ENCODE measurements around the gene TPM2. TPM values are rescaled to one million over a fixed set of nuclear protein-coding genes. Genes with fewer than 3 reads are reported as not detected.

Gene TPM2
- 1 to 10 TPM; 3.3 to 4.6 TPM for total RNA-seq

- Mint-ChIP-seq H3K9me3 (no peaks in the 10 kb centered on the region), H3K4me3 (peak within 1 kb of the TSS; percentile 82), H3K27ac (peak within 1 kb of the TSS; percentile 74), H3K27me3 (no peaks in the 10 kb centered on the region), H3K36me3 (no peaks in the 10 kb centered on the region), H3K4me1 (peaks cover 16% of the 10 kb centered on the region)
- DNase-seq: no peak
Measured at GRCh38 chr9:35689542-35690293, at the start of gene TPM2. Gene TPM2, minus strand, starts transcription at chr9:35689925. Its CDS starts 108 bp downstream, at chr9:35689817.

GRCh38 chr9:35738924-35739323 lies 49.2 kb upstream of the TPM2 start:
- peaks cover 15% of the 10 kb centered on the region for H3K4me1 Mint-ChIP-seq
- H3K27ac Mint-ChIP-seq: no peak overlapping the region
- no peak for DNase-seq
- peaks cover 14% of the 10 kb centered on the region for H3K36me3 Mint-ChIP-seq
- H3K4me3 Mint-ChIP-seq: no peak overlapping the region
- H3K27me3 Mint-ChIP-seq: no peaks in the 10 kb centered on the region
- H3K9me3 Mint-ChIP-seq: no peaks in the 10 kb centered on the region

- Mint-ChIP-seq H3K4me3 (no peak overlapping the region), H3K27me3 (no peaks in the 10 kb centered on the region), H3K9me3 (no peaks in the 10 kb centered on the region), H3K4me1 (peaks cover 19% of the 10 kb centered on the region), H3K36me3 (peaks cover 12% of the 10 kb centered on the region), H3K27ac (no peak overlapping the region)
- no peak for DNase-seq
Measured at GRCh38 chr9:35738186-35738585, 48.5 kb upstream of the TPM2 start.

GRCh38 chr9:35737143-35737542 lies 47.4 kb upstream of the TPM2 start:
- no peaks in the 10 kb centered on the region for H3K27me3 Mint-ChIP-seq
- H3K4me3 Mint-ChIP-seq: no peak overlapping the region
- DNase-seq: no peak
- peaks cover 18% of the 10 kb centered on the region for H3K4me1 Mint-ChIP-seq
- H3K27ac Mint-ChIP-seq: no peak overlapping the region
- no peaks in the 10 kb centered on the region for H3K9me3 Mint-ChIP-seq
- peaks cover 12% of the 10 kb centered on the region for H3K36me3 Mint-ChIP-seq

GRCh38 chr9:35736201-35736633 lies 46.5 kb upstream of the TPM2 start:
- no peak overlapping the region for H3K4me3 Mint-ChIP-seq
- H3K36me3 Mint-ChIP-seq: peaks cover 12% of the 10 kb centered on the region
- no peak overlapping the region for H3K27ac Mint-ChIP-seq
- peak; percentile 64 for DNase-seq
- no peaks in the 10 kb centered on the region for H3K9me3 Mint-ChIP-seq
- H3K4me1 Mint-ChIP-seq: peaks cover 13% of the 10 kb centered on the region
- H3K27me3 Mint-ChIP-seq: no peaks in the 10 kb centered on the region

GRCh38 chr9:35734096-35734495 lies 44.4 kb upstream of the TPM2 start:
- H3K27ac Mint-ChIP-seq: no peak overlapping the region
- peaks cover 14% of the 10 kb centered on the region for H3K36me3 Mint-ChIP-seq
- H3K9me3 Mint-ChIP-seq: no peaks in the 10 kb centered on the region
- DNase-seq: no peak
- peaks cover 16% of the 10 kb centered on the region for H3K4me1 Mint-ChIP-seq
- no peaks in the 10 kb centered on the region for H3K27me3 Mint-ChIP-seq
- no peak overlapping the region for H3K4me3 Mint-ChIP-seq

GRCh38 chr9:35732800-35733541 lies 43.2 kb upstream of the TPM2 start:
- peaks cover 16% of the 10 kb centered on the region for H3K4me1 Mint-ChIP-seq
- H3K4me3 Mint-ChIP-seq: no peak overlapping the region
- no peaks in the 10 kb centered on the region for H3K27me3 Mint-ChIP-seq
- peak overlapping the region; percentile 89 for H3K27ac Mint-ChIP-seq
- H3K36me3 Mint-ChIP-seq: peaks cover 9% of the 10 kb centered on the region
- peak; percentile 41 for DNase-seq
- H3K9me3 Mint-ChIP-seq: no peaks in the 10 kb centered on the region

GRCh38 chr9:35732185-35732799 lies 42.6 kb upstream of the TPM2 start, which contains the start of the genes CREB3 and TLN1:
Gene CREB3, plus strand, starts transcription at chr9:35732666. Its CDS starts 107 bp downstream, at chr9:35732773.
Gene TLN1, minus strand, starts transcription at chr9:35732195. Its CDS starts 6,501 bp downstream, at chr9:35725694.
- H3K9me3 Mint-ChIP-seq: no peaks in the 10 kb centered on the region
- H3K27me3 Mint-ChIP-seq: no peaks in the 10 kb centered on the region
- peak within 1 kb of the TSS; percentile 89 for H3K27ac Mint-ChIP-seq
- H3K4me3 Mint-ChIP-seq: no peak within 1 kb of the TSS
- peaks cover 16% of the 10 kb centered on the region for H3K4me1 Mint-ChIP-seq
- H3K36me3 Mint-ChIP-seq: peaks cover 5% of the 10 kb centered on the region
- peak; percentile 97 for DNase-seq

GRCh38 chr9:35731415-35732184 lies 41.9 kb upstream of the TPM2 start:
- H3K4me3 Mint-ChIP-seq: no peak overlapping the region
- peak overlapping the region; percentile 89 for H3K27ac Mint-ChIP-seq
- peaks cover 22% of the 10 kb centered on the region for H3K4me1 Mint-ChIP-seq
- H3K27me3 Mint-ChIP-seq: no peaks in the 10 kb centered on the region
- DNase-seq: no peak
- H3K36me3 Mint-ChIP-seq: peaks cover 6% of the 10 kb centered on the region
- H3K9me3 Mint-ChIP-seq: no peaks in the 10 kb centered on the region

GRCh38 chr9:35730486-35730854 lies 40.7 kb upstream of the TPM2 start:
- DNase-seq: no peak
- Mint-ChIP-seq H3K4me3 (no peak overlapping the region), H3K9me3 (no peaks in the 10 kb centered on the region), H3K4me1 (peaks cover 24% of the 10 kb centered on the region), H3K36me3 (peaks cover 8% of the 10 kb centered on the region), H3K27ac (peak overlapping the region; percentile 7), H3K27me3 (no peaks in the 10 kb centered on the region)

GRCh38 chr9:35729700-35730485 lies 40.2 kb upstream of the TPM2 start:
- peak overlapping the region; percentile 7 for H3K27ac Mint-ChIP-seq
- H3K4me1 Mint-ChIP-seq: peaks cover 24% of the 10 kb centered on the region

GRCh38 chr9:35729101-35729500 lies 39.4 kb upstream of the TPM2 start:
- H3K27ac Mint-ChIP-seq: no peak overlapping the region
- H3K9me3 Mint-ChIP-seq: no peaks in the 10 kb centered on the region
- DNase-seq: no peak
- H3K36me3 Mint-ChIP-seq: peaks cover 17% of the 10 kb centered on the region
- no peaks in the 10 kb centered on the region for H3K27me3 Mint-ChIP-seq
- H3K4me1 Mint-ChIP-seq: peaks cover 21% of the 10 kb centered on the region
- no peak overlapping the region for H3K4me3 Mint-ChIP-seq

More at GRCh38 chr9:35729700-35730485, 40.2 kb upstream of the TPM2 start:
- peaks cover 9% of the 10 kb centered on the region for H3K36me3 Mint-ChIP-seq
- DNase-seq: peak; percentile 26
- no peak overlapping the region for H3K4me3 Mint-ChIP-seq
- H3K27me3 Mint-ChIP-seq: no peaks in the 10 kb centered on the region
- H3K9me3 Mint-ChIP-seq: no peaks in the 10 kb centered on the region

GRCh38 chr9:35728041-35728971 lies 38.6 kb upstream of the TPM2 start:
- Mint-ChIP-seq H3K36me3 (peaks cover 19% of the 10 kb centered on the region), H3K4me3 (no peak overlapping the region), H3K27me3 (no peaks in the 10 kb centered on the region), H3K9me3 (no peaks in the 10 kb centered on the region), H3K27ac (no peak overlapping the region), H3K4me1 (peaks cover 17% of the 10 kb centered on the region)
- peak; percentile 60 for DNase-seq

Measured in activated naive CD8-positive, alpha-beta T cell treated with anti-CD3 and anti-CD28 coated beads for 36 hours (primary cell).